ENCODE measurements around the gene RBMS1. TPM values are rescaled to one million over a fixed set of nuclear protein-coding genes. Genes with fewer than 3 reads are reported as not detected.

RBMS1 gene
- total RNA-seq, 3 donors from 2014 or later: 47.1 to 63.4 (median 56.3) TPM

DNA sequence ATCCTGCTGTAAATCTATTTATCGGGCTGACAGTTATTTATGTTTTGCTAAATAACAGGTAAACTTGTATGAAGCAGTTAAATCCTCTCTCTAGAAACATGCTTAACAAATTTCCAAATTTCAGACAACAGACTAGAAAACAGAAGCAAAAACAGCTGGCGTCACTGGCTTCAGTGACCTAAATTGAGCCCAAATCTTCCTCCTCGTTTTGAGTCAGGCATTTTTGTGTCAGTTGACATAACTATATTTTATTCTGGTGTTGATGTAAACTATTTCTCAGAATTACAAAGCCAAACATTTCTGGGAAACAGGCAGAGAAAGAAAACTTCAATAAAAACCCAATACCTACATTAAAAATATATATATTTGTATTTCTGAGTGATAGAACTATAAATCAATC is 21.7 kb downstream of the RBMS1 start:
- H3K36me3 Mint-ChIP-seq (ENCODE audit: insufficient read depth): peaks cover 3% of the 10 kb centered on the region
- H3K4me1 Mint-ChIP-seq (ENCODE audit: low read depth): peaks cover 70% of the 10 kb centered on the region
- peak in 1 of 2 donors; percentile 46 for ATAC-seq
- no peak for DNase-seq
- H3K4me3 Mint-ChIP-seq: peak overlapping the region; percentile 41
- H3K27me3 Mint-ChIP-seq (ENCODE audit: low read depth): no peaks in the 10 kb centered on the region
- no peaks in the 10 kb centered on the region for H3K9me3 Mint-ChIP-seq

DNA sequence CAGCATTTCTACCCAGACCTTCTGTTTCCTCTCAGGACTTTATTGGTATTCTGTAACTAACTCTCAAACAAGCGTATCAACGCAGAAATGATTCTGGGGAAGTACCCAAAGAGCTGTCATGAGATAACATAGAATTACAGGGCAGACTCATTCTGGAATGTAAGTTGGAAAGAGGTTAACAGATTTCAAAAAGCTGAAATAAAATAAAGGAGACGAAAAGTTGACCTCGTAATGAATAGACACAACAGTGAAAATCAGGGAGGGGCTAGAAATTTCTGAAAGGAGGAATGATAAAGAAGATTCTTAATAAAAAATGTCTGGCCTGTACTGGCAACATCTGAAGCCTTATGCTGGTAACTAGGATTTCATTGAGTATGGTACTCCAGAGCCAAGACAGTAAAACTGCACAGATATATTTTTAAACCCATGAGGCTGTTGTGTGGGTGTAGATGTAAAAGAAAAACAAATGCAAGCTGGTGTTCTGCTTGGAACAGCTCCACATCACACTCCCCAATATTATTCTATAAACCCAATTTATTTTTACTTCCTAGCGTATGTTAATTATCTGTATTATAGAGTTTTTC is 23.9 kb downstream of the RBMS1 start:
- no peak for ATAC-seq
- Mint-ChIP-seq H3K4me3 (peak overlapping the region; percentile 9), H3K27me3 (ENCODE audit: low read depth) (no peaks in the 10 kb centered on the region)

DNA sequence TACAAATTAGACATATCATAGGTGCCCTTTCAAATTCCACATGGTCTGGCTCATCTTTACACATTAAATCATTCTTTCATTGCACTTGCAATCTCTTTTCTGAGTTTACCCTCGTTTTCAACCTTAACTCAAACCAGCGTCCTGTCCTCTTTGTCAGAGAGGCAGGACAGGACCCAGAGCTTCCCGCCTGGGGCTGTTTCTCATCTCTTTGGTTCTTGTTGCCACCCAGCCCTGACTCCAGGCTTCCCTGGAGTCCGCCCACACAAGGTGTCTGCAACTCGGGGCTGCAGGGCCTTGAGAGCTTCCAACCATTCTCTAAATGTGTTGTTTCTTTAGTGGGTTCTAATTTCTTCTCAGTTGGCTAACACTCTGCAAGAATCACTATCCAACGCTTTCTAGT is 24.4 kb downstream of the RBMS1 start:
- Mint-ChIP-seq H3K4me1 (ENCODE audit: low read depth) (peaks cover 75% of the 10 kb centered on the region), H3K9me3 (no peaks in the 10 kb centered on the region), H3K4me3 (peak overlapping the region; percentile 9), H3K36me3 (ENCODE audit: insufficient read depth) (no peaks in the 10 kb centered on the region), H3K27me3 (ENCODE audit: low read depth) (no peaks in the 10 kb centered on the region)
- ATAC-seq: no peak
- no peak for DNase-seq

More for the DNA sequence above, 23.9 kb downstream of the RBMS1 start:
- Mint-ChIP-seq H3K4me1 (ENCODE audit: low read depth) (peaks cover 78% of the 10 kb centered on the region), H3K36me3 (ENCODE audit: insufficient read depth) (no peaks in the 10 kb centered on the region), H3K9me3 (no peaks in the 10 kb centered on the region)
- no peak for DNase-seq

DNA sequence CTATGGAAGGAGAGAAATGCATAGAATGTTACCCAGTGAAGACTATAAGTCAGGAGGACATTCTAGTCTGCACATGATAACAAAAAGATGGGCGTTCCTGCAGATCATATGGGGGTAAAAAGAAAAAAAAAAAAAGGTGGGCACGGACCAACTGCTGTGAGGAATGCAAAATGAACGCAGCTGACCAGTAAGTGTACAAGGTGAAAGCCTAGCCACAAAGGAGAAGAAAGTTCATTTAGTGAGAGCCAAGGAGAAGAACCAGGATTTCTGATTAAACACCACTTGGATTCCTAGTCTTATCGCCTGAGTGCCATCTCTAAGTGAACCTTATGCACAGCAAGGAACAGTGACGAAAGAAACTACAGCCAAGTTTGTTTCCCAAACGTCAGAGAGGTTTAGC is 26.5 kb downstream of the RBMS1 start:
- Mint-ChIP-seq H3K27me3 (ENCODE audit: low read depth) (no peaks in the 10 kb centered on the region), H3K36me3 (ENCODE audit: insufficient read depth) (no peaks in the 10 kb centered on the region), H3K4me1 (ENCODE audit: low read depth) (peaks cover 74% of the 10 kb centered on the region), H3K4me3 (no peak overlapping the region), H3K9me3 (no peaks in the 10 kb centered on the region)
- ATAC-seq: no peak
- DNase-seq: no peak

DNA sequence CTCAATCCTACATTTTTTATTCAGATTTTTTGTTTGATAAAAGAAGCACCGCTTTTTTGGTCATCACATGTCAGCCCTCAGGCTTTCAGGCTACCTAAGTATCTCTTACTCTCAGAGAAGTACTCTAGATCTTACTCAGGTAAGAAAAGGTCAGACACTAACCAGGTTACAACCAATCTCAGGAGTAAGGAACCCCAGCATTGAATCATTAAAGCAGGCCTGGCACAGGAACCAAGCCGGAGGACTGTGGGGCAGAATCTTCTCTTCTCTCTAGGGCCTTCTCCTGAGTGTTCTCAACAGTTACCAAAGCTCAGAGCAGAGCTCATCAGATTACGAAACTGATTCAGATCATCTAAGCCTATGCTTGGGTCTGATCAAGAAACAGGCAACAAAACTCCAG is 28.2 kb downstream of the RBMS1 start:
- Mint-ChIP-seq H3K4me1 (ENCODE audit: low read depth) (peaks cover 70% of the 10 kb centered on the region), H3K27me3 (ENCODE audit: low read depth) (no peaks in the 10 kb centered on the region), H3K36me3 (ENCODE audit: insufficient read depth) (no peaks in the 10 kb centered on the region), H3K9me3 (no peaks in the 10 kb centered on the region), H3K4me3 (peak overlapping the region; percentile 33)
- no peak for DNase-seq
- ATAC-seq: peak; percentile 71 to 74

DNA sequence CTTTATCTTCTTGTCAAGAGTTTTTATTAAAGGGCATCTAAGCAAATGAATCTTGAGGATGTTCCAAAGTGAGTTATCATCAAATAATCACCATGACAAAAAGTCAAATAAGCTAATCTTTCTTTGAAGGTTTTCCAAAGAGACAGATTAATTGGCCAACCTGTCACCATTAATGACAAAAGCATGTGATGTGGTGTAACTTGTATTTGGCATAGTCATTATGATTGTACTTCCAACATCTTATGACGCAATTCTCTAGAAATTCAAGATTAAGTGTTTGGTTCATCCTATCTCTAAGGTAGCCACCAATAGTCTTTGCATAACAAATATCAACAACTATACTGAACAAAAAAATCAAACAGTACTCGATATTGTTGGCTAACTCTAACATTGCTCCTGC is 28.6 kb downstream of the RBMS1 start:
- DNase-seq (no peak), ATAC-seq (peak; percentile 5)
- peaks cover 73% of the 10 kb centered on the region for H3K4me1 Mint-ChIP-seq (ENCODE audit: low read depth)
- no peaks in the 10 kb centered on the region for H3K36me3 Mint-ChIP-seq (ENCODE audit: insufficient read depth)
- H3K9me3 Mint-ChIP-seq: no peaks in the 10 kb centered on the region
- H3K27me3 Mint-ChIP-seq (ENCODE audit: low read depth): no peaks in the 10 kb centered on the region
- no peak overlapping the region for H3K4me3 Mint-ChIP-seq

DNA sequence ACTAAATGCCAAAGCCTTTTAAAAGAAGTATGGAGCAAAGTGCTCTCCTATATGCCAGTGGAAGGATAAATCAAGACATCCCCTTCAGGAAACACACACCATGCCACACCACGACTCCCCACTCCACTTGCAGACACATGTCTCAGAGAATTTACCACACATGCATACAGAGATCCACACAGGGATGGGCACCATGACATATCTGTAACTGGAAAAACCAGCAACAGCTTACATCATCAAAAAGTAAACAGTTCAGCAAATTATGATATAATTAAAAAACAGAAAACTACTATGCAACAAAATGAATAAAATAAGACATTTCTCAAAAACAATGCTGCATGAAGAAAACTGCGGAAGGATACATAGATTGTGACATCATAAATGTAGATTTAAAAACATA is 29.6 kb downstream of the RBMS1 start:
- peaks cover 72% of the 10 kb centered on the region for H3K4me1 Mint-ChIP-seq (ENCODE audit: low read depth)
- no peaks in the 10 kb centered on the region for H3K27me3 Mint-ChIP-seq (ENCODE audit: low read depth)
- DNase-seq (no peak), ATAC-seq (no peak)
- H3K9me3 Mint-ChIP-seq: no peaks in the 10 kb centered on the region
- H3K36me3 Mint-ChIP-seq (ENCODE audit: insufficient read depth): peaks cover 3% of the 10 kb centered on the region
- no peak overlapping the region for H3K4me3 Mint-ChIP-seq

DNA sequence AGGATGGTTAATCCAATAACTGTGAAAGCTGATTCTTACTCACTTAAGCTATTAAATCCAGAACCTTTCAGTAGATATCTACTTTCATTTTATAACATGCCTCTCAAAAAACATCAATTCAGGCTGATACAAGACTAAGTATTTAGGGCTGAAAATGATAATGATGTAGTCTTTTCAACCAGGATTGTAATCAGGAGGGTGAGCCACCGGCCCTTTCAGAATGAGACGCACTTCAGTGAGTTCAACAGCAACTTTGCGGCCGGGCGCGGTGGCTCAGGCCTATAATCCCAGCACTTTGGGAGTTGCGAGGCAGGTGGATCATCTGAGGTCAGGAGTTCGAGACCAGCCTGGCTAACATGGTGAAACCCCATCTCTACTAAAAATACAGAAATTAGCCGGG is 30.4 kb downstream of the RBMS1 start:
- Mint-ChIP-seq H3K4me1 (ENCODE audit: low read depth) (peaks cover 70% of the 10 kb centered on the region), H3K27me3 (ENCODE audit: low read depth) (no peaks in the 10 kb centered on the region), H3K36me3 (ENCODE audit: insufficient read depth) (peaks cover 3% of the 10 kb centered on the region), H3K4me3 (no peak overlapping the region), H3K9me3 (no peaks in the 10 kb centered on the region)
- no peak for DNase-seq
- peak in 1 of 2 donors; percentile 11 for ATAC-seq

- no peak overlapping the region for H3K4me3 Mint-ChIP-seq
- no peak for ATAC-seq
- H3K4me1 Mint-ChIP-seq (ENCODE audit: low read depth): peaks cover 62% of the 10 kb centered on the region
- no peak for DNase-seq
- H3K27me3 Mint-ChIP-seq (ENCODE audit: low read depth): no peaks in the 10 kb centered on the region
- H3K9me3 Mint-ChIP-seq: no peaks in the 10 kb centered on the region
- H3K36me3 Mint-ChIP-seq (ENCODE audit: insufficient read depth): peaks cover 4% of the 10 kb centered on the region
Observed at GRCh38 chr2:160460333-160460731, 33.3 kb downstream of the RBMS1 start.

- ATAC-seq (no peak), DNase-seq (no peak)
- H3K4me1 Mint-ChIP-seq (ENCODE audit: low read depth): peaks cover 63% of the 10 kb centered on the region
- peaks cover 7% of the 10 kb centered on the region for H3K36me3 Mint-ChIP-seq (ENCODE audit: insufficient read depth)
- H3K4me3 Mint-ChIP-seq: no peak overlapping the region
- no peaks in the 10 kb centered on the region for H3K9me3 Mint-ChIP-seq
- H3K27me3 Mint-ChIP-seq (ENCODE audit: low read depth): no peaks in the 10 kb centered on the region
Observed at GRCh38 chr2:160459538-160460332, 33.9 kb downstream of the RBMS1 start.

DNA sequence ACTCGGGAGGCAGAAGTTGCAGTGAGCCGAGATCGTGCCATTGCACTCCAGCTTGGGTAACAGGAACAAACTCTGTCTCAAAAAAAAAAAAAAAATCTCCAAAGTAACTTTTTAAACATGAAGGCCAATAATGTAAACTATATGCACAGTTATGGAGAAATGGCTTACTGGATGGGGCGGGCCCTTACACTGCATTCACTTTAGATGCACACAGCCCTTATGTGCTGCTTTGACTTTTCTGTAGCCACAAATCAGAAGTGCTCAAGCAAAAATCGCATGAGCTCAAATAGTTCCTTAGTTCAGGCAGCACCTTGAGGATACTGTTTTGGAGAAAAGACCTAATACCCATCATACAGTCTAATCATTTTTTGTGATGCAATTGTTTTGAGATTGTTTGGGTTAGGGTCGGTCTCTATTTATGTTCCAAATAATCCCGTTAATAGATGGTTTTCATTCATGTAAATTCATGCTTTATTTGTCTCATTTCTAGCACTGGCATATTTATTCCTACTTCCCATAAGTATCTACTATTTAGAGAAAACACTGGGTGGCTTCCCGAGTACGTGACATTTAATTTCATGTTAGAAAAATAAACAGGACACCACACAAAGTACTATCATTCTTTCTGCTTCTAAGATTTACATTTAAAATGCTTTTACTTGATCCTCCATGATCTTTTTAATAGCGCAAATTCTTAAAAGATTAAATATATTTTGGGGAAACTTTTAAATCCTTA is 34.7 kb downstream of the RBMS1 start:
- no peak for DNase-seq
- Mint-ChIP-seq H3K9me3 (no peaks in the 10 kb centered on the region), H3K36me3 (ENCODE audit: insufficient read depth) (peaks cover 7% of the 10 kb centered on the region), H3K27me3 (ENCODE audit: low read depth) (no peaks in the 10 kb centered on the region), H3K4me1 (ENCODE audit: low read depth) (peaks cover 59% of the 10 kb centered on the region), H3K4me3 (no peak overlapping the region)
- ATAC-seq: no peak

- Mint-ChIP-seq H3K4me1 (ENCODE audit: low read depth) (peaks cover 50% of the 10 kb centered on the region), H3K4me3 (no peak overlapping the region), H3K27me3 (ENCODE audit: low read depth) (no peaks in the 10 kb centered on the region), H3K9me3 (no peaks in the 10 kb centered on the region), H3K36me3 (ENCODE audit: insufficient read depth) (peaks cover 7% of the 10 kb centered on the region)
- DNase-seq (no peak), ATAC-seq (no peak)
Observed at GRCh38 chr2:160457588-160457987, 36.0 kb downstream of the RBMS1 start.

DNA sequence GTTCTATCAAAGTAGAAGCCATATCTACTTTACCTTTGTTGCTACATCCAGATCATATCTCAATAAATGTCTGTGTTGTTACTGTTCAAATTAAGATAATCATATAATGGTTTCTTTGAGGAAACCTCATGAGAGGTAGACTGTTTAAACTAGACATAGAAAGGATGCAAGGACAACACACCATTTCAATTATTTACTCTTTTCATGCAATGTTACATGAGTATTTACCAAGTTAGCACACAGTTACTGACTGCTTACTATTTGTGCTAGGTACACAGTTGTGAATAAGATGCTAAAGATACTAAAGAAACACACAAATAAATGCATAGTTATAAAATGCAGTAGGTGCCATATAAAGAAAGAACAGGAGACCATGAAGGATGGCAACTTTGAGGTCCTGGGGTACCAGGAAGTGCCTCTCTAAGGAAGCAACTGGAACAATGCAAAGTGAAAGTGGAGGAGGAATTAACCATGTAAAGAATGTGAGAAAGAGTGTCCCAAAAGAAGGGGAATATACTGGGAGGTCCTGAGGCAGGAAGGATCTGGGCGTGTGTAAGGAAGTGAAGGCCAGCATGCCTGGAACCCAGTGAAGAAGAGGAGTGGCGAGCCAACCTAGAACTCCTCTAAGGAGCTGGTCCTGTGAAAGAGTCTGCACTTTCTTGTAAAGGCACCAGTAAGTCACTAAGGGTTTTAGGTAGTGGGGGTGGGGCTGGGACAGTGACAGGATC is 39.4 kb downstream of the RBMS1 start:
- H3K4me3 Mint-ChIP-seq: no peak overlapping the region
- H3K9me3 Mint-ChIP-seq: no peaks in the 10 kb centered on the region
- peaks cover 8% of the 10 kb centered on the region for H3K36me3 Mint-ChIP-seq (ENCODE audit: insufficient read depth)
- DNase-seq (no peak), ATAC-seq (no peak)
- peaks cover 34% of the 10 kb centered on the region for H3K4me1 Mint-ChIP-seq (ENCODE audit: low read depth)
- no peaks in the 10 kb centered on the region for H3K27me3 Mint-ChIP-seq (ENCODE audit: low read depth)

GRCh38 chr2:160453111-160453820 is 40.3 kb downstream of the RBMS1 start:
- H3K9me3 Mint-ChIP-seq: no peaks in the 10 kb centered on the region
- ATAC-seq (no peak), DNase-seq (no peak)
- H3K27me3 Mint-ChIP-seq (ENCODE audit: low read depth): no peaks in the 10 kb centered on the region
- H3K4me1 Mint-ChIP-seq (ENCODE audit: low read depth): peaks cover 30% of the 10 kb centered on the region
- H3K36me3 Mint-ChIP-seq (ENCODE audit: insufficient read depth): peaks cover 8% of the 10 kb centered on the region
- no peak overlapping the region for H3K4me3 Mint-ChIP-seq
